ENCODE data around the gene BSCL2.

GRCh38 chr11:62702246-62702645, 5.0 kb downstream of the BSCL2 start:
- TF ChIP-seq, protein P1, sequence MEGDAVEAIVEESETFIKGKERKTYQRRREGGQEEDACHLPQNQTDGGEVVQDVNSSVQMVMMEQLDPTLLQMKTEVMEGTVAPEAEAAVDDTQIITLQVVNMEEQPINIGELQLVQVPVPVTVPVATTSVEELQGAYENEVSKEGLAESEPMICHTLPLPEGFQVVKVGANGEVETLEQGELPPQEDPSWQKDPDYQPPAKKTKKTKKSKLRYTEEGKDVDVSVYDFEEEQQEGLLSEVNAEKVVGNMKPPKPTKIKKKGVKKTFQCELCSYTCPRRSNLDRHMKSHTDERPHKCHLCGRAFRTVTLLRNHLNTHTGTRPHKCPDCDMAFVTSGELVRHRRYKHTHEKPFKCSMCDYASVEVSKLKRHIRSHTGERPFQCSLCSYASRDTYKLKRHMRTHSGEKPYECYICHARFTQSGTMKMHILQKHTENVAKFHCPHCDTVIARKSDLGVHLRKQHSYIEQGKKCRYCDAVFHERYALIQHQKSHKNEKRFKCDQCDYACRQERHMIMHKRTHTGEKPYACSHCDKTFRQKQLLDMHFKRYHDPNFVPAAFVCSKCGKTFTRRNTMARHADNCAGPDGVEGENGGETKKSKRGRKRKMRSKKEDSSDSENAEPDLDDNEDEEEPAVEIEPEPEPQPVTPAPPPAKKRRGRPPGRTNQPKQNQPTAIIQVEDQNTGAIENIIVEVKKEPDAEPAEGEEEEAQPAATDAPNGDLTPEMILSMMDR (conservative IDR thresholded peaks at IDR 0.05; ENCODE audit: low read length): no peak
- no peak for TF ChIP-seq EZH2phosphoT487 (IDR thresholded peaks at IDR 0.05; ENCODE audit: borderline replicate concordance)
